ENCODE measurements around the gene MAST1.

Gene MAST1

GRCh38 chr19:12796146-12797071 is 41.9 kb upstream of the MAST1 start (continued):
- TF ChIP-seq YY1 (tag by site-specific recombination; IDR thresholded peaks at IDR 0.05) (no peak), ZNF341 (tag by site-specific recombination; IDR thresholded peaks at IDR 0.05; ENCODE audit: low read depth) (no peak), GFI1B (tag by site-specific recombination; IDR thresholded peaks at IDR 0.05) (no peak), ZNF449 (tag by site-specific recombination; IDR thresholded peaks at IDR 0.05) (no peak), SALL2 (tag by site-specific recombination; IDR thresholded peaks at IDR 0.05; ENCODE audit: borderline replicate concordance) (no peak), ZNF302 (tag by site-specific recombination; IDR thresholded peaks at IDR 0.05; ENCODE audit: low read depth) (no peak), KLF1 (tag by site-specific recombination; IDR thresholded peaks at IDR 0.05) (peak; percentile 86), AEBP2 (tag by site-specific recombination; IDR thresholded peaks at IDR 0.05; ENCODE audit: borderline replicate concordance) (no peak), ZNF155 (tag by site-specific recombination; IDR thresholded peaks at IDR 0.05) (no peak), ZNF747 (tag by site-specific recombination; IDR thresholded peaks at IDR 0.05) (no peak), ZNF24 (tag by site-specific recombination; IDR thresholded peaks at IDR 0.05) (no peak), ZNF707 (tag by site-specific recombination; IDR thresholded peaks at IDR 0.05) (no peak), ZNF423 (tag by site-specific recombination; IDR thresholded peaks at IDR 0.05) (no peak), ZNF19 (tag by site-specific recombination; IDR thresholded peaks at IDR 0.05; ENCODE audit: low read depth) (no peak), PRDM1 (tag by site-specific recombination; IDR thresholded peaks at IDR 0.05) (no peak), ZNF350 (tag by site-specific recombination; IDR thresholded peaks at IDR 0.05) (no peak), ZNF48 (tag by site-specific recombination; IDR thresholded peaks at IDR 0.05) (no peak), ZNF585B (tag by site-specific recombination; IDR thresholded peaks at IDR 0.05) (no peak), ZNF169 (tag by site-specific recombination; IDR thresholded peaks at IDR 0.05) (no peak), ZNF157 (tag by site-specific recombination; IDR thresholded peaks at IDR 0.05) (no peak), ZNF623 (tag by site-specific recombination; IDR thresholded peaks at IDR 0.05) (no peak), ZNF654 (tag by site-specific recombination; IDR thresholded peaks at IDR 0.05; ENCODE audit: low read depth) (peak; percentile 100), ZBTB6 (tag by site-specific recombination; IDR thresholded peaks at IDR 0.05) (no peak), ZNF10 (tag by site-specific recombination; IDR thresholded peaks at IDR 0.05) (no peak), ZNF121 (tag by site-specific recombination; IDR thresholded peaks at IDR 0.05) (no peak), ZFP69B (tag by site-specific recombination; IDR thresholded peaks at IDR 0.05) (0 out of 2 replicates have a peak, but pooled peaks have one; percentile 28), ZNF202 (tag by site-specific recombination; IDR thresholded peaks at IDR 0.05; ENCODE audit: borderline replicate concordance) (no peak), ZNF184 (tag by site-specific recombination; IDR thresholded peaks at IDR 0.05) (no peak), ZNF132 (tag by site-specific recombination; IDR thresholded peaks at IDR 0.05; ENCODE audit: borderline replicate concordance) (no peak), ZBTB17 (tag by site-specific recombination; IDR thresholded peaks at IDR 0.05) (peak; percentile 35; the same call in 1 of the 2 replicates), ZBTB49 (tag by site-specific recombination; IDR thresholded peaks at IDR 0.05; ENCODE audit: low read depth) (no peak), ZNF645 (tag by site-specific recombination; IDR thresholded peaks at IDR 0.05) (no peak), SCRT2 (tag by site-specific recombination; IDR thresholded peaks at IDR 0.05) (no peak), ZBTB1 (tag by site-specific recombination; IDR thresholded peaks at IDR 0.05) (no peak)
